NCI-H69 (cell line): ENCODE data around the gene ACACA.
A peak's percentile ranks its signal among the peaks of the same experiment; 100 is the strongest.

Experiments
- DNase-seq: peaks from one replicate; lab custom pipeline; 2025; lab: John Stamatoyannopoulos, UW

ACACA gene

GRCh38 chr17:37344519-37344918, 62.1 kb downstream of the ACACA start:
- no peak for DNase-seq

- no peak for DNase-seq
Measured at GRCh38 chr17:37342589-37342988, 64.0 kb downstream of the ACACA start.

- DNase-seq, result no peak
Measured at GRCh38 chr17:37340804-37341203, 65.8 kb downstream of the ACACA start.

- no peak for DNase-seq
Measured at GRCh38 chr17:37339321-37339720, 67.3 kb downstream of the ACACA start.

GRCh38 chr17:37338847-37339246, 67.8 kb downstream of the ACACA start:
- no peak for DNase-seq

- DNase-seq, result no peak
Measured at GRCh38 chr17:37327341-37328090, 79.1 kb downstream of the ACACA start.

DNA sequence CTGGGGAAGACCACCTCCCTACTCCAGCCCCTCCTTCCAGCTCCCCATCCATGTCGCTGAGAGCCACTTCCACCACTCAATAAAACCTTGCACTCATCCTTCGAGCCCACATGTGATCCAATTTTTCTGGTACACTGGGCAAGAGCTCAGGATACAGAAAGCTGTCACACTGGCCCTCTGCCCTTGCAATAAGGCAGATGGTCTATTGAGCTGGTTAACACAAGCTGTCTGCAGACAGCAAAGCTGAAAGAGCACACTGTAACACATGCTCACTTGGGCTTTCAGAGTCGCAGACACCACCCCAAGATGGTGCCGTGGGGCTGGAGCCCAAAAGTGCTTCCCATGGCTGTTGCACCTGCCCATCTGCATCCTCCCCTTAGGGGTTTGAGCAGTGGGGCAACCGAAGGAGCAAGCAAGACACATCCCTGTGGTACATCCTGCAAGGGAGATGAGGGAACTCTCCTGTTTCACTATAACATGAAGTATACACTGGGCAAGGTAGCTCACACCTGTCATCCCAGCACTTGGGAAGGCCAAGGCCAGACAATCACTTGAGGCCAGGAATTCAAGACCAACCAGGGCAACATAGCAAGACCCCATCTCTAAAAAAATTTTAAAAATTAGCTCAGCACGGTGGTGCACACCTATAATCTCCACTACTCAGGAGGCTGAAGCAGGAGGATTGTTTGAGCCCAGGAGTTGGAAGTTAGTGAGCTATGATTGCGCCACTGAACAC, 83.6 kb downstream of the ACACA start:
- DNase-seq, result no peak

GRCh38 chr17:37322106-37322505, 84.5 kb downstream of the ACACA start:
- DNase-seq, result no peak

DNA sequence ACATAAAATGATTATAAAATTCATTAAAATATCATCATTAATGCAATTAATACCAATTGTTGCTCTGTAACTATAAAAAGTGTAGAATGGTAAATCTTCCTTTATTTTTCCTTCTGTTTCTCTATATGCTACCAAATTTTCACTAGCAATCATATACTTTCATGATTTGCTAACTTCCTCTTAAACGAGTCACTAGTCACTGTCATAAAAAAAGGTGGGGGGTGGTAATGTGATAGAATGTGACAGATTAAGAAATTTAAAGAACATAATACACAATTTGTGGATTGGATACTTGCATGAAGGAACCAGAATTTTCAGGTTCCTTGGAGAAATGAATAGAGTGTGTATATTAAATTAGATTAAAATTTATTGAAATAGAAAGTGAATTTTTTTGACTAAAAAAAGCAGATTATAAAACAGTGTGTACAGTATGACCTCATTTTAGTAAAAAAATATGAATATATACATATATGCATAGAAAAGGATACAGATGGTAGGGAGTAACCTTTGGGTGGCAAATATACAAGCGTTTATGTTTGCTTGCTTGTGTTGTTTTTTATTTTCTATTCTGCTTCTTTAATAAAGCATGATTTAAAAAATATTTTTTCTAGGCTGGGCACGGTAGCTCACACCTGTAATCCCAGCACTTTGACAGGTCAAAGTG, 87.6 kb downstream of the ACACA start:
- no peak for DNase-seq

DNA sequence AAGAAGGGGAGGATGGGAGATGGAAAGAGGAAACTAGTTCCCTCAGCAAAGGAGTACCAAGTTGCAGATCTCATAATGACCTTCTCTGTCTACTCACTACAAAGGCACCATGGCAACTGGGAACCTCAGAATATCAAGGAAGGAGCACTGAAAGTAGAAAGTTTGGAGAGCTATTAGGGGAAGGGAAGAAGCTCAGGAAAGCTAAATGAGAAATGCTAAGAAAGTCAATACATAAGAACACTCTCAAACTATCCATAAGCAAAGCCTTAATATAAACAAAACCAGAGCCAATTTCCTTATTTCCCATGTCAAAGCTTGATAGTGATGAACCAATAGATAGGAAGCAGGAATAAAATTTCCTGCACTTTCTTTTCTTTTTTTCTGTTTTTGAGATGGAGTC, 88.8 kb downstream of the ACACA start:
- DNase-seq, result no peak

DNA sequence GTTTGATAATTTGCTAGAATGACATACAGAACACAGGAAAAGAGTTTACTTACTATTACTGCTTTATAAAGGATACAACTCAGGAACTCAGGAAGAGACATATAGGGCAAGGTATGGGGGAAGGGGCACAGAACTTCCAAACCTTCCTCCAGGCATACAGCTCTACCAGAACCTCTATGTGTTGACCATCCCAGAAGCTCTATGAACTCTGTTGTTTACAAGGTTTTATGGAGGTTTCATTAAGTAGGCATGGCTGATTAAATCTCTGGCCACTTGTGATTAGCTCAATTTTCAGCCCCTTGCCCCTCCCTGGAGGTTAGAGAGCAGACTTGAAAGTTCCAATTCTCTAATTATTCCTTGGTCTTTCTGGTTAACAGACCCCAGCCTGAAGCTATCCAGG, 91.0 kb downstream of the ACACA start:
- no peak for DNase-seq

DNA sequence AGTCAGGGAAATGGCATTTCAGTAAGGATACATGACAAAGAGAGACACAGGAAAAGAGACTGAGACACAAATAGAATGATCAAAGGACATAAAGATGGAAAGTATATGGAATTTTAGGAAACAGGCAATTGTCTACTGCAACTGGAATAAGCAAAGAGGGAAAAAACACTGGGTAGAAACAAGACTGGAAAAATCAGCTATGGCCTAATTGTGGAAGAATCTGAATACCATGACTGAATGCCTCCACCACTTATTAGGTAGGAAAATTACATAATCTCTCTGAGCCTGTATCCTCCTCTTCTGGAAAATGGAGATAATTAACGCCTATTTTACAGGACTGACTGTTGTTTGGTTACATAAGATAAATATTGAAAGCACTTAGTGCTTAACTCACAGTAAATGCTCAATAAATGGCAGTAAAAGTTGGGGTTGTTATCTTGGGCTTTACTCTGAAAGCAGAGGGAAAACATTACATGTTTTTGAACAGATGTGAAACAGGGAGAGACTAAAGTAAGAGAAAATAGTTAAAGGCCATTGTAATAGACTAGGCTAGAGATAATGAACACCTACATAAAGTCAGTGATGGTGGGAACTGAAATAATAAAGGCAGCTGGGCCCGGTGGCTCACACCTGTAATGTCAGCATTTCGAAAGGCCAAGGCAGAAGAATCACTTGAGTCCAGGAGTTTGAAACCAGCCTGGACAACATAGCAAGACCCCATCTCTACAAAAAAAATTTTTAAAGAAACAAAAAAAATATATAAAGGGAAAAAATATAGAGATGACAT, 94.3 kb downstream of the ACACA start:
- DNase-seq, result peak; percentile 56

- no peak for DNase-seq
Measured at GRCh38 chr17:37310940-37311339, 95.7 kb downstream of the ACACA start.

- no peak for DNase-seq
Measured at GRCh38 chr17:37309051-37309450, 97.6 kb downstream of the ACACA start.

DNA sequence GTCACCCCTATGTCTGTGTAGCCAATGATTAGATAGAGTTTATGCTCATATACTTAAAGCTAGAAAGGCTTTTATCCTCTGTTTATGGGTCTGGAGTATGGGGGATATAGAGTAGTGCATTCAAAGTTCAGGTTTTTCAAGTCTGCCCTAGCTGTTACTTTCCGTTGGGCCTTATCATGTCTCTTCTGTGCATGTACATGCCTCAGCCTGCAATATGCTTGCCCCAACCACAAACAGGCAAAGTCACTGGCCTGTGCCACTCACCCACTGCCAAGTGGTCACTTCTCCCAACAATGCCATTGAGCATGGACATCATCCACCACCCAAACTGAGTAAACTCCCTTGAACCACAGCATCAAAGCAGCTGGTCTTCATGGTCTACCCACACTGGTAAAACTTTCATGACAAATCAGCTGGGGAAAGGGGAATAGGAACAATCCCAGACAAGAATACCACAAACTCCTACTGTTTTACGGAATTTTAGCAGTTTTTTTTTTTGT, 101.2 kb downstream of the ACACA start:
- no peak for DNase-seq

DNA sequence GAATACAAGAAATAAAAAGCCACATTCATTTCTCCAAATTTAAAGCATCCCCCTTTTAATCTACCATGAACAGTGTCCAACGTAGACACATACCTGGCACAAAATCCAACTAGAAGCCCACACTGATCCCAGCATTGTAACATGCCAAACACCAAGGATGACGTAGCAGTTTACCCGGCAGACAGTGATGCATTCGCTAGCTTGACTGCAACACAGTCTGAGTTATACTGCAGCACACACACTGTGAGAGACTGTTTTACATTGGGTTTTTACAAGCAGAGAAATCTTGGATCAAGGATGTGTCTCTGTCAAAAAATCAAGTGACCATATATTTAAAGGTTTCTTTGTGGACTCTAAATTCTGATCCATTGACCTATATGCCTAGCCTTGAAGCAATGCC, 105.3 kb downstream of the ACACA start:
- peak; percentile 7 for DNase-seq

DNA sequence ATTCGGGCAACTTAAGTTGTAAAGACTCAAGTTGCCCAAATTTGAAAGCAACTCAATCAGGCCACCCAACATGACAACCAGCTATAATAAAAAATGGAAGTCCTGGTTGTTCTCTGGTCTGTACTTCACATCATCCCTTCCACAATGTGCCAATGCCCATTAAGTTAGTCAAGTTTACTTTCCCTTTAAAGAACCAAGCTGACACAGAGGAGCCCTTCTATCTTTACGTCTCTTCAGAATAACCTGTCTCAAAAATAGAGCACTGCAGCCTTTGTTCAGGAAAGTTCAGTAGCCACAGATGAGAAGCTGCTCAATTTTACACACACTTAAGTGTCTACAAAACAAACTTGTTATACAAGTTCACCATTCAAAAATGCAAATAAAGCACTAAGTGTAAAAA, 106.0 kb downstream of the ACACA start:
- DNase-seq, result peak; percentile 10

GRCh38 chr17:37299257-37299980, 107.2 kb downstream of the ACACA start:
- peak; percentile 79 for DNase-seq

GRCh38 chr17:37295888-37296287, 110.7 kb downstream of the ACACA start:
- DNase-seq, result peak; percentile 18

DNA sequence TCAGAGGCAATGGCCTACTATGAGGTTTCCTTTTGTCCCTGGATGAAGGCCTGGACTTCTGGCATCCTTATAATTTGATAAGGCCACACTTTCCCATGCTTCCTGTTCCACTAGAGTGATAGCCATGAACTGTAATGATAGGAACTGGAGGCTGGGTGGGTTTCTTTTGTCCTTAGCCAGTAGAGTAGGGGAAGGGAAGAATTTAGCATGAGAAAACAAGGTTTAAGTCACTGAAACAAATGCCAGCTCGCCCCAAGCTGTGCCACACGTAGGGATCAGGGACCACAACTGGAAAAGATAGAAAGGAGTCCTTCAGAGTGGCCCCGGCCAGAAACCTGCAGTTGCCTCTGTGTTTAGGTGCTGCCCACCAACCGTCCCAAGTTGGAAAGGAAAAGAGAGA, 111.7 kb downstream of the ACACA start:
- DNase-seq, result no peak

DNA sequence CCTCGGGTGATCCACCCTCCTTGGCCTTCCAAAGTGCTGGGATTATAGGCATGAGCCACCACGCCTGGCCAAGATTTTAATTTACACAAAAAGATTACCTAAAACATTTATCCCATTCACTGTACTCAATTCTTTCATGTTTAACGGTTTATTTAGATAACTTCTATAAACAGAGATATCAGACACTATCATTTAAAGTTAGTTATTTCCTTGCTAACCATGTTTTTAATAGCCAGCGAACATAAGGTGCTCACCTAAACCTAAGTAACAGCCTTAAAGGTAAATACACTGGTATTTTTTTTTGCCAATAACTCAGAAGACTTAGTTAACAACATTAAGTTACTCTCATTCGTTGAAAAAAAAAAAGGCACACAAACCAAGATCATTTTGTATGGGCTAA, 112.9 kb downstream of the ACACA start:
- DNase-seq, result no peak
